ENCODE results near the gene LYPD1.

Gene LYPD1

GRCh38 chr2:132668987-132669907, 758 bp downstream of the LYPD1 start:
- H3K4me1 ChIP-seq (ENCODE audit: control insufficient read depth in 2 of 2, insufficient read depth in 1 of 2, low read depth in 1 of 2, low read length in 2 of 2), result peaks cover 2 to 31% of the 10 kb centered on the region in 2 donors
- peak overlapping the region; percentile 49 to 79 for H3K4me3 ChIP-seq (ENCODE audit: low read length in 2 of 2)
- H3K27me3 ChIP-seq (ENCODE audit: control insufficient read depth in 3 of 3, insufficient read depth in 3 of 3, low read depth in 1 of 3, low read length in 3 of 3), result peaks cover 0 to 32% (median 0%) of the 10 kb centered on the region in 3 experiments
- no peaks in the 10 kb centered on the region for H3K9me3 ChIP-seq (replicated peaks in 1 of 2; ENCODE audit: control insufficient read depth in 2 of 2, insufficient read depth in 1 of 2, low read depth in 1 of 2, low read length in 2 of 2)
- no peak for DNase-seq (ENCODE audit: low spot score)
- peak overlapping the region; percentile 84 for H2AFZ ChIP-seq (ENCODE audit: low read length)
- peak overlapping the region; percentile 94 for H3K18ac ChIP-seq (ENCODE audit: low read length)
- H2BK5ac ChIP-seq (ENCODE audit: low read length), result no peak overlapping the region
- no peak overlapping the region for H2AK5ac ChIP-seq (ENCODE audit: low read depth, low read length)
- H4K8ac ChIP-seq (ENCODE audit: low read depth, low read length), result no peak overlapping the region
- no peak overlapping the region for H2BK12ac ChIP-seq (ENCODE audit: low read length)
- H3K4ac ChIP-seq (ENCODE audit: low read length), result no peak overlapping the region
- H3K27ac ChIP-seq (replicated peaks; ENCODE audit: low read length), result no peak overlapping the region
- peak overlapping the region; percentile 83 for H3K9ac ChIP-seq (ENCODE audit: low read depth, low read length, poor library complexity)
- H2BK120ac ChIP-seq (ENCODE audit: low read depth, low read length), result no peak overlapping the region
- peak overlapping the region; percentile 37 for H3K23ac ChIP-seq (ENCODE audit: low read depth, low read length, poor library complexity)
- H2BK15ac ChIP-seq (ENCODE audit: low read length), result peak overlapping the region; percentile 69
- peaks cover 0 to 35% of the 10 kb centered on the region in 2 donors for H3K36me3 ChIP-seq (replicated peaks in 1 of 2; ENCODE audit: control insufficient read depth in 2 of 2, insufficient read depth in 2 of 2, low read length in 2 of 2)
- WGBS, 2 donors (ENCODE audit: extremely low coverage in 2 of 2, insufficient read length in 2 of 2, insufficient replicate concordance in 1 of 2), result no CpG with 5 or more reads among the region's 80 CpGs
- no peaks in the 10 kb centered on the region for H3K79me1 ChIP-seq (ENCODE audit: low read depth, low read length)
- H3K14ac ChIP-seq (ENCODE audit: low read length), result no peak overlapping the region
- no peak overlapping the region for H4K91ac ChIP-seq (ENCODE audit: low read depth, low read length, poor library complexity)
- peak overlapping the region; percentile 99 for H3K4me2 ChIP-seq (ENCODE audit: insufficient read depth, low read length, poor library complexity, severe bottlenecking)

- no peak overlapping the region for H2BK12ac ChIP-seq (ENCODE audit: low read length)
- no peak overlapping the region for H3K27ac ChIP-seq (replicated peaks; ENCODE audit: low read length)
- peaks cover 2 to 31% of the 10 kb centered on the region in 2 donors for H3K4me1 ChIP-seq (ENCODE audit: control insufficient read depth in 2 of 2, insufficient read depth in 1 of 2, low read depth in 1 of 2, low read length in 2 of 2)
- H3K27me3 ChIP-seq (ENCODE audit: control insufficient read depth in 3 of 3, insufficient read depth in 3 of 3, low read depth in 1 of 3, low read length in 3 of 3), result peaks cover 0 to 32% (median 0%) of the 10 kb centered on the region in 3 experiments
- H3K4me3 ChIP-seq (ENCODE audit: low read length in 2 of 2), result peak overlapping the region; percentile 49 to 67
- peaks cover 0 to 44% of the 10 kb centered on the region in 2 donors for H3K36me3 ChIP-seq (replicated peaks in 1 of 2; ENCODE audit: control insufficient read depth in 2 of 2, insufficient read depth in 2 of 2, low read length in 2 of 2)
- no peak overlapping the region for H2BK5ac ChIP-seq (ENCODE audit: low read length)
- DNase-seq (ENCODE audit: low spot score), result no peak
- peak overlapping the region; percentile 64 for H3K4me2 ChIP-seq (ENCODE audit: insufficient read depth, low read length, poor library complexity, severe bottlenecking)
- no CpG with 5 or more reads among the region's 25 CpGs for WGBS, 2 donors (ENCODE audit: extremely low coverage in 2 of 2, insufficient read length in 2 of 2, insufficient replicate concordance in 1 of 2)
- peak overlapping the region; percentile 59 for H3K18ac ChIP-seq (ENCODE audit: low read length)
- no peak overlapping the region for H2BK15ac ChIP-seq (ENCODE audit: low read length)
- H2BK120ac ChIP-seq (ENCODE audit: low read depth, low read length), result no peak overlapping the region
- no peak overlapping the region for H3K4ac ChIP-seq (ENCODE audit: low read length)
- no peak overlapping the region for H4K91ac ChIP-seq (ENCODE audit: low read depth, low read length, poor library complexity)
- H3K14ac ChIP-seq (ENCODE audit: low read length), result no peak overlapping the region
- H3K9ac ChIP-seq (ENCODE audit: low read depth, low read length, poor library complexity), result peak overlapping the region; percentile 30
- H4K8ac ChIP-seq (ENCODE audit: low read depth, low read length), result no peak overlapping the region
- H3K9me3 ChIP-seq (replicated peaks in 1 of 2; ENCODE audit: control insufficient read depth in 2 of 2, insufficient read depth in 1 of 2, low read depth in 1 of 2, low read length in 2 of 2), result no peaks in the 10 kb centered on the region
- H3K79me1 ChIP-seq (ENCODE audit: low read depth, low read length), result no peaks in the 10 kb centered on the region
- no peak overlapping the region for H2AK5ac ChIP-seq (ENCODE audit: low read depth, low read length)
- H2AFZ ChIP-seq (ENCODE audit: low read length), result peak overlapping the region; percentile 60
- peak overlapping the region; percentile 36 for H3K23ac ChIP-seq (ENCODE audit: low read depth, low read length, poor library complexity)
These were observed 1.7 kb downstream of the LYPD1 start for GRCh38 chr2:132668189-132668823.

GRCh38 chr2:132667706-132668105, 2.3 kb downstream of the LYPD1 start:
- no peak overlapping the region for H3K4ac ChIP-seq (ENCODE audit: low read length)
- no peak overlapping the region for H3K23ac ChIP-seq (ENCODE audit: low read depth, low read length, poor library complexity)
- no peak overlapping the region for H3K9ac ChIP-seq (ENCODE audit: low read depth, low read length, poor library complexity)
- no peak overlapping the region for H2BK15ac ChIP-seq (ENCODE audit: low read length)
- peaks cover 0 to 32% (median 0%) of the 10 kb centered on the region in 3 experiments for H3K27me3 ChIP-seq (ENCODE audit: control insufficient read depth in 3 of 3, insufficient read depth in 3 of 3, low read depth in 1 of 3, low read length in 3 of 3)
- no peaks in the 10 kb centered on the region for H3K79me1 ChIP-seq (ENCODE audit: low read depth, low read length)
- no peak overlapping the region for H2AFZ ChIP-seq (ENCODE audit: low read length)
- H3K18ac ChIP-seq (ENCODE audit: low read length), result no peak overlapping the region
- no peak overlapping the region for H3K14ac ChIP-seq (ENCODE audit: low read length)
- H3K4me2 ChIP-seq (ENCODE audit: insufficient read depth, low read length, poor library complexity, severe bottlenecking), result no peak overlapping the region
- H3K4me3 ChIP-seq (ENCODE audit: low read length in 2 of 2), result peak overlapping the region in 1 of 2 donors; percentile 1
- no peak overlapping the region for H2BK120ac ChIP-seq (ENCODE audit: low read depth, low read length)
- H4K91ac ChIP-seq (ENCODE audit: low read depth, low read length, poor library complexity), result no peak overlapping the region
- H2BK5ac ChIP-seq (ENCODE audit: low read length), result no peak overlapping the region
- no peak overlapping the region for H4K8ac ChIP-seq (ENCODE audit: low read depth, low read length)
- no CpG with 5 or more reads among the region's 1 CpG for WGBS, 2 donors (ENCODE audit: extremely low coverage in 2 of 2, insufficient read length in 2 of 2, insufficient replicate concordance in 1 of 2)
- DNase-seq (ENCODE audit: low spot score), result no peak
- no peak overlapping the region for H2BK12ac ChIP-seq (ENCODE audit: low read length)
- no peaks in the 10 kb centered on the region for H3K9me3 ChIP-seq (replicated peaks in 1 of 2; ENCODE audit: control insufficient read depth in 2 of 2, insufficient read depth in 1 of 2, low read depth in 1 of 2, low read length in 2 of 2)
- H2AK5ac ChIP-seq (ENCODE audit: low read depth, low read length), result no peak overlapping the region
- peaks cover 0 to 49% of the 10 kb centered on the region in 2 donors for H3K36me3 ChIP-seq (replicated peaks in 1 of 2; ENCODE audit: control insufficient read depth in 2 of 2, insufficient read depth in 2 of 2, low read length in 2 of 2)
- peaks cover 2 to 29% of the 10 kb centered on the region in 2 donors for H3K4me1 ChIP-seq (ENCODE audit: control insufficient read depth in 2 of 2, insufficient read depth in 1 of 2, low read depth in 1 of 2, low read length in 2 of 2)
- H3K27ac ChIP-seq (replicated peaks; ENCODE audit: low read length), result no peak overlapping the region
